ENCODE results near the gene TSN. TPM values are rescaled to one million over a fixed set of nuclear protein-coding genes. Genes with fewer than 3 reads are reported as not detected.
"Not testable (repeated sequence)": the region's sequence is repeated elsewhere in the genome, so short reads cannot be mapped to it uniquely, and the experiment has no call there.

Gene TSN
- total RNA-seq, 1 experiment from 2014 or later: 96.0 TPM

DNA sequence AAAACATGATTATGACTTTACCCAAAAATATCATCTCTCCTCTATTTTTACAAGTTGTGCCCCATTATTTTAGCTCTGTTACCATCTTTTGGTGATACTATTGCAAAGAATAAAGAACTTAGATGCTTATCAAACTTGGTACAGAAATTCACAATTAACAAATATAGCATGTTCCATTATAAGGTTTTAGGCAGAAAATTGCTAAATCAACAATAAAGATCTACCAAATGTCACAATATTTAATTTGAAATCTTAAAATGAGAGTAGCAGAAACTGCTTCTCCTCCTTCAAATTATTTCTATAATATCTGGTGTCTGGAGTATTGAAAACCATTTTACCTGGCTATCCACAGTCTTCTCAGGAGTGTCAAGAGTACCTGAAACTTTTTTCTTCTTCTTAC, 27.5 kb upstream of the TSN start:
- ChIA-PET POLR2A (no interaction called here), CTCF (no interaction called here)
- Histone ChIP-seq H3K4me3 (ENCODE audit: low read depth in 2 of 2, low read length in 2 of 2) (no peak overlapping the region), H3K27ac (ENCODE audit: low read length) (no peak overlapping the region), H3K36me3 (ENCODE audit: control insufficient read depth, insufficient read depth, low read length) (peaks cover 29% of the 10 kb centered on the region), H3K4me1 (ENCODE audit: control insufficient read depth, insufficient read depth, low read length) (no peaks in the 10 kb centered on the region), H3K9me3 (ENCODE audit: control insufficient read depth, insufficient read depth, low read depth, low read length) (no peaks in the 10 kb centered on the region), H3K27me3 (ENCODE audit: control insufficient read depth, insufficient read depth, low read length) (no peaks in the 10 kb centered on the region)
- intact Hi-C loops (cut with micrococcal nuclease; ENCODE audit: unreplicated experiment) (no loop called here), in situ Hi-C loops (cut with HindIII; ENCODE audit: low pct_unique_long_range_greater_than_20kb, low sequenced_read_pairs) (no loop called here)
- DNase-seq (ENCODE audit: low read depth, low spot score) (no peak), ATAC-seq (no peak)
- TF ChIP-seq POLR2AphosphoS5 (IDR thresholded peaks at IDR 0.05; ENCODE audit: low read depth, low read length): no peak
- TF ChIP-seq, protein P1, sequence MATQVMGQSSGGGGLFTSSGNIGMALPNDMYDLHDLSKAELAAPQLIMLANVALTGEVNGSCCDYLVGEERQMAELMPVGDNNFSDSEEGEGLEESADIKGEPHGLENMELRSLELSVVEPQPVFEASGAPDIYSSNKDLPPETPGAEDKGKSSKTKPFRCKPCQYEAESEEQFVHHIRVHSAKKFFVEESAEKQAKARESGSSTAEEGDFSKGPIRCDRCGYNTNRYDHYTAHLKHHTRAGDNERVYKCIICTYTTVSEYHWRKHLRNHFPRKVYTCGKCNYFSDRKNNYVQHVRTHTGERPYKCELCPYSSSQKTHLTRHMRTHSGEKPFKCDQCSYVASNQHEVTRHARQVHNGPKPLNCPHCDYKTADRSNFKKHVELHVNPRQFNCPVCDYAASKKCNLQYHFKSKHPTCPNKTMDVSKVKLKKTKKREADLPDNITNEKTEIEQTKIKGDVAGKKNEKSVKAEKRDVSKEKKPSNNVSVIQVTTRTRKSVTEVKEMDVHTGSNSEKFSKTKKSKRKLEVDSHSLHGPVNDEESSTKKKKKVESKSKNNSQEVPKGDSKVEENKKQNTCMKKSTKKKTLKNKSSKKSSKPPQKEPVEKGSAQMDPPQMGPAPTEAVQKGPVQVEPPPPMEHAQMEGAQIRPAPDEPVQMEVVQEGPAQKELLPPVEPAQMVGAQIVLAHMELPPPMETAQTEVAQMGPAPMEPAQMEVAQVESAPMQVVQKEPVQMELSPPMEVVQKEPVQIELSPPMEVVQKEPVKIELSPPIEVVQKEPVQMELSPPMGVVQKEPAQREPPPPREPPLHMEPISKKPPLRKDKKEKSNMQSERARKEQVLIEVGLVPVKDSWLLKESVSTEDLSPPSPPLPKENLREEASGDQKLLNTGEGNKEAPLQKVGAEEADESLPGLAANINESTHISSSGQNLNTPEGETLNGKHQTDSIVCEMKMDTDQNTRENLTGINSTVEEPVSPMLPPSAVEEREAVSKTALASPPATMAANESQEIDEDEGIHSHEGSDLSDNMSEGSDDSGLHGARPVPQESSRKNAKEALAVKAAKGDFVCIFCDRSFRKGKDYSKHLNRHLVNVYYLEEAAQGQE (IDR thresholded peaks at IDR 0.05; ENCODE audit: insufficient read depth in 1 of 2, low read depth in 2 of 2, low read length in 1 of 2): no peak
- BruUV-seq (replicated peaks): no TSS peak

DNA sequence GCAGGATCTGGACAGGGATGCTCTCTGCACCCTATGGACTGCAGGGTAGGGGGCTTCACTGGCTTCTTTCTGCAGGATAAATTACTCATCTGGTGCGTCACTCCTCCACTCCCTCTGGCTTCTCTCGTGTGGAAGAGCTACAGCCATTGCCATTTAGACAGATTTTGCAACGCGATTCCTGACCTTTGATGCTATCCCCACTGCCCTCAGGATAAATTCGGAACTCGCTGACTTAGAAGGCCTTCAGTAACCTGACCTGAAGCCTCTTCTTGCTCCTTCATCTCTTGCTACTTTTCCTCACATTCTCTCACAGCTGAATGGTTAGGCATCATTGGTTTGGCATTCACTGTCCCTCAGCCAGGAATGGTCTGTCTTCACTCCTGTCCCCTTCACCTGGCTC, 24.1 kb upstream of the TSN start:
- Histone ChIP-seq H3K4me3 (ENCODE audit: low read depth in 2 of 2, low read length in 2 of 2) (no peak overlapping the region), H3K27me3 (ENCODE audit: control insufficient read depth, insufficient read depth, low read length) (no peaks in the 10 kb centered on the region), H3K27ac (ENCODE audit: low read length) (no peak overlapping the region), H3K4me1 (ENCODE audit: control insufficient read depth, insufficient read depth, low read length) (peaks cover 8% of the 10 kb centered on the region; the same call in 1 of the 2 replicates), H3K36me3 (ENCODE audit: control insufficient read depth, insufficient read depth, low read length) (peaks cover 52% of the 10 kb centered on the region), H3K9me3 (ENCODE audit: control insufficient read depth, insufficient read depth, low read depth, low read length) (no peaks in the 10 kb centered on the region)
- CTCF ChIA-PET: no interaction called here
- in situ Hi-C loops (cut with HindIII; ENCODE audit: low pct_unique_long_range_greater_than_20kb, low sequenced_read_pairs): no loop called here
- no peak for DNase-seq (ENCODE audit: low read depth, low spot score)
- TF ChIP-seq CTCF (IDR thresholded peaks at IDR 0.05): no peak
- TF ChIP-seq TCF7L2 (IDR thresholded peaks at IDR 0.05; ENCODE audit: low read depth, low read length): no peak
- TF ChIP-seq SIN3A (IDR thresholded peaks at IDR 0.05; ENCODE audit: borderline replicate concordance, insufficient read depth, low read depth, low read length): no peak
- no peak for TF ChIP-seq POLR2AphosphoS5 (IDR thresholded peaks at IDR 0.05; ENCODE audit: low read depth, low read length)
- TF ChIP-seq, protein P1 (IDR thresholded peaks at IDR 0.05; ENCODE audit: insufficient read depth in 1 of 2, low read depth in 2 of 2, low read length in 1 of 2): no peak
- intact Hi-C loops (cut with micrococcal nuclease; ENCODE audit: unreplicated experiment): no loop called here
- ATAC-seq: no peak
- no TSS peak for BruUV-seq (replicated peaks)
- POLR2A ChIA-PET: no interaction called here

- H3K9me3 ChIP-seq (ENCODE audit: control insufficient read depth, insufficient read depth, low read depth, low read length); H3K27me3 ChIP-seq (ENCODE audit: control insufficient read depth, insufficient read depth, low read length); intact Hi-C loops (cut with micrococcal nuclease; ENCODE audit: unreplicated experiment); DNase-seq (ENCODE audit: low read depth, low spot score); H3K27ac ChIP-seq (ENCODE audit: low read length); in situ Hi-C loops (cut with HindIII; ENCODE audit: low pct_unique_long_range_greater_than_20kb, low sequenced_read_pairs); H3K4me1 ChIP-seq (ENCODE audit: control insufficient read depth, insufficient read depth, low read length); CTCF ChIA-PET; BruUV-seq (replicated peaks); H3K4me3 ChIP-seq (ENCODE audit: low read depth in 2 of 2, low read length in 2 of 2); ATAC-seq: not testable (repeated sequence)
- H3K36me3 ChIP-seq (ENCODE audit: control insufficient read depth, insufficient read depth, low read length): peaks cover 33% of the 10 kb centered on the region
- POLR2A ChIA-PET: interaction anchor here (0.6 kb wide), 1 partner anchor 659 kb away, joined by 4 read pairs; no protein-coding TSS in a partner anchor
These were observed 20.9 kb upstream of the TSN start for GRCh38 chr2:121734544-121734943.
